Inflammatory macrophage treated with lipopolysaccharide for 1 hour (primary cell): Measurements from ENCODE around the gene GJA4.

Experiments
- DNase-seq, 2 donors: peaks; one replicate each; pipeline ENCODE4 v3.0.0-alpha.2; 2020 to 2022

Gene GJA4

DNA sequence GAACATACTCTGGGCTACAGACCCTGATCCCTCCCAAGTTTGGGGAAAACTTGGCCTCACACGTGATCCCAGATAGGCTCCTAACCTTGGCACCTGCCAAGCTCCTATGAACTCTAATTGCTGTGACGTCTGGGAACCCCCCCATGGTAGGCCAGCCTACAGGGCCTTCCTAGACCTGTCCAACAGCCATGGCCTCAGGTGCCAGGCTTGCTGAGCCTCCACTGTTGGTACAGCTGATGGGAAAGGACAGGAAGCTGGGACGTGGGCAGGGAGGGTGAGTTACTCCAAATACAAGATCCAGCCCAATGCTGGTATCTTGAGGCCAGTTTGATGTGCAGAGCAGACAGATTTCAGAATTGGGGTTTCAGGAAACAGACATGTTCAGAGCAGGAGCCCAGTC lies 47.6 kb downstream of the GJA4 start:
- DNase-seq, result no peak

GRCh38 chr1:34842073-34842472 lies 49.3 kb downstream of the GJA4 start:
- no peak for DNase-seq

GRCh38 chr1:34842952-34843371 lies 50.2 kb downstream of the GJA4 start:
- DNase-seq, result no peak

- DNase-seq, result no peak
These were observed 50.8 kb downstream of the GJA4 start for GRCh38 chr1:34843392-34844251.

- no peak for DNase-seq
These were observed 51.4 kb downstream of the GJA4 start for GRCh38 chr1:34844252-34844634.
